OCI-LY1 (cell line): ENCODE results near the gene NLRC3.

ENCODE experiments used
- H2AFZ ChIP-seq: fragments of 200-600 bp; sonication (generic), shearing (Covaris generic); 2 replicates; pipeline ENCODE4 v1.6.0; 2014; ENCODE audit warnings: antibody characterized with exemption, mild to moderate bottlenecking, low read length
- H3F3A ChIP-seq: fragments of 200-600 bp; sonication (generic), shearing (Covaris generic); 2 replicates; pipeline ENCODE4 v1.6.0; 2014; ENCODE audit warnings: mild to moderate bottlenecking, antibody characterized with exemption, low read length, moderate library complexity; ENCODE audit not compliant: insufficient read depth
- H3K27ac ChIP-seq: fragments of 200-600 bp; sonication (generic); 2 replicates; pipeline ENCODE4 v1.5.1; 2014; ENCODE audit warnings: low read length, mixed run types, mild to moderate bottlenecking, low read depth; ENCODE audit not compliant: poor library complexity, severe bottlenecking
- H3K27me3 ChIP-seq: fragments of 200-600 bp; sonication (generic); 2 replicates; pipeline ENCODE4 v1.6.0; 2014; ENCODE audit warnings: antibody characterized with exemption, mild to moderate bottlenecking, low read length, moderate library complexity; ENCODE audit not compliant: insufficient read depth
- H3K36me3 ChIP-seq: fragments of 200-600 bp; sonication (generic); 2 replicates; pipeline ENCODE4 v1.6.1; 2014; ENCODE audit warnings: mild to moderate bottlenecking, antibody characterized with exemption, low read length, moderate library complexity, mixed read lengths; ENCODE audit not compliant: insufficient read depth
- H3K4me1 ChIP-seq: fragments of 200-600 bp; sonication (generic); 2 replicates; pipeline ENCODE4 v1.5.1; 2014; ENCODE audit warnings: mild to moderate bottlenecking, low read length, moderate library complexity; ENCODE audit not compliant: insufficient read depth, severe bottlenecking
- H3K4me2 ChIP-seq: fragments of 200-600 bp; sonication (generic), shearing (Covaris generic); 2 replicates; pipeline ENCODE4 v1.6.1; 2014; ENCODE audit warnings: low read length
- H3K4me3 ChIP-seq: fragments of 200-600 bp; sonication (generic); 2 replicates; pipeline ENCODE4 v1.5.1; 2014; ENCODE audit warnings: low read length, low read depth, mild to moderate bottlenecking, mixed read lengths; ENCODE audit not compliant: poor library complexity, severe bottlenecking
- H3K79me2 ChIP-seq: fragments of 200-600 bp; shearing (Covaris generic); 2 replicates; pipeline ENCODE4 v1.6.1; 2016; ENCODE audit warnings: mixed run types, low read length, mixed read lengths; ENCODE audit not compliant: insufficient read depth
- H3K9ac ChIP-seq: fragments of 200-600 bp; sonication (generic), shearing (Covaris generic); 2 replicates; pipeline ENCODE4 v1.6.1; 2014; ENCODE audit warnings: mild to moderate bottlenecking, low read length, mixed read lengths
- H3K9me2 ChIP-seq: fragments of 200-600 bp; sonication (generic), shearing (Covaris generic); 2 replicates; pipeline ENCODE4 v1.6.1; 2014; ENCODE audit warnings: low read depth, mild to moderate bottlenecking, low read length, mixed read lengths
- H3K9me3 ChIP-seq: fragments of 200-600 bp; shearing (Covaris generic); 2 replicates; pipeline ENCODE4 v1.6.1; 2014; ENCODE audit warnings: low read length, mixed read lengths
- H4K20me1 ChIP-seq: fragments of 200-600 bp; sonication (generic), shearing (Covaris generic); 2 replicates; pipeline ENCODE4 v1.6.0; 2016; ENCODE audit warnings: mild to moderate bottlenecking, low read length; ENCODE audit not compliant: insufficient read depth
- EZH2 ChIP-seq: fragments of 200-600 bp; sonication (generic), shearing (Covaris generic); IDR thresholded peaks from 2 replicates; pipeline ENCODE4 v1.8.0; 2017; ENCODE audit warnings: borderline replicate concordance, mixed run types, mild to moderate bottlenecking, antibody characterized with exemption, low read length, moderate library complexity, mixed read lengths
- TF ChIP-seq, protein P1 (sequence below): fragments of 200-600 bp; sonication (generic), shearing (Covaris generic); IDR thresholded peaks from 2 replicates; pipeline ENCODE4 v1.5.1; 2017; ENCODE audit warnings: mild to moderate bottlenecking, antibody characterized with exemption, low read length, moderate library complexity, mixed read lengths

The NLRC3 gene

DNA sequence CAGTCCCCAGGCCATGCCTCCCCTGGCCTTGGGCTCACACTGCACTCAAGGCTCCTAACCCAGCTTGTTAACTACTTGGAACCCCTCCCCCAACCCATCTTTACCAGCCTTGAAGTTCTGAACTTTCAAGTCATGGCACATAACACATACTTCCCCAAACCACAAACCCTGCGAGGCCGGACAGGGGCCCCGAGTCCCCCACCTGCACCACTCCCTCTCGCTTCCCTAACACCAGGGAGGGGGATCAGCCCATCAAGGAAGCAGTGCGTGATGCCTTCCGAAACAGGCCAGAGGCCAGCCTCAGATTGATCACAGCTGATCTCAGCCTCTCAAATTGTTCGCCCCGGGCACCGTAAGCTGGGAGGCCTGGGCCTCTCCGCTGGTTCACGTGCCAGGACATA is 3.0 kb upstream of the NLRC3 start:
- H3K27ac ChIP-seq = peak overlapping the region; percentile 88
- H2AFZ ChIP-seq = no peak overlapping the region
- no peaks in the 10 kb centered on the region for H3K9me2 ChIP-seq
- H3K9ac ChIP-seq = peak overlapping the region; percentile 47
- peaks cover 21% of the 10 kb centered on the region; the same call in 1 of the 2 replicates for H3K36me3 ChIP-seq
- peak overlapping the region; percentile 45; the same call in 1 of the 2 replicates for H3K4me2 ChIP-seq
- peaks cover 56% of the 10 kb centered on the region for H3K4me1 ChIP-seq
- no peaks in the 10 kb centered on the region for H3K79me2 ChIP-seq
- H3K4me3 ChIP-seq = peak overlapping the region; percentile 14
- no peak for TF ChIP-seq EZH2
- TF ChIP-seq, protein P1, sequence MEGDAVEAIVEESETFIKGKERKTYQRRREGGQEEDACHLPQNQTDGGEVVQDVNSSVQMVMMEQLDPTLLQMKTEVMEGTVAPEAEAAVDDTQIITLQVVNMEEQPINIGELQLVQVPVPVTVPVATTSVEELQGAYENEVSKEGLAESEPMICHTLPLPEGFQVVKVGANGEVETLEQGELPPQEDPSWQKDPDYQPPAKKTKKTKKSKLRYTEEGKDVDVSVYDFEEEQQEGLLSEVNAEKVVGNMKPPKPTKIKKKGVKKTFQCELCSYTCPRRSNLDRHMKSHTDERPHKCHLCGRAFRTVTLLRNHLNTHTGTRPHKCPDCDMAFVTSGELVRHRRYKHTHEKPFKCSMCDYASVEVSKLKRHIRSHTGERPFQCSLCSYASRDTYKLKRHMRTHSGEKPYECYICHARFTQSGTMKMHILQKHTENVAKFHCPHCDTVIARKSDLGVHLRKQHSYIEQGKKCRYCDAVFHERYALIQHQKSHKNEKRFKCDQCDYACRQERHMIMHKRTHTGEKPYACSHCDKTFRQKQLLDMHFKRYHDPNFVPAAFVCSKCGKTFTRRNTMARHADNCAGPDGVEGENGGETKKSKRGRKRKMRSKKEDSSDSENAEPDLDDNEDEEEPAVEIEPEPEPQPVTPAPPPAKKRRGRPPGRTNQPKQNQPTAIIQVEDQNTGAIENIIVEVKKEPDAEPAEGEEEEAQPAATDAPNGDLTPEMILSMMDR = no peak
- H3K9me3 ChIP-seq = no peaks in the 10 kb centered on the region
- no peaks in the 10 kb centered on the region for H3K27me3 ChIP-seq
- H3F3A ChIP-seq = no peaks in the 10 kb centered on the region
- no peaks in the 10 kb centered on the region for H4K20me1 ChIP-seq

DNA sequence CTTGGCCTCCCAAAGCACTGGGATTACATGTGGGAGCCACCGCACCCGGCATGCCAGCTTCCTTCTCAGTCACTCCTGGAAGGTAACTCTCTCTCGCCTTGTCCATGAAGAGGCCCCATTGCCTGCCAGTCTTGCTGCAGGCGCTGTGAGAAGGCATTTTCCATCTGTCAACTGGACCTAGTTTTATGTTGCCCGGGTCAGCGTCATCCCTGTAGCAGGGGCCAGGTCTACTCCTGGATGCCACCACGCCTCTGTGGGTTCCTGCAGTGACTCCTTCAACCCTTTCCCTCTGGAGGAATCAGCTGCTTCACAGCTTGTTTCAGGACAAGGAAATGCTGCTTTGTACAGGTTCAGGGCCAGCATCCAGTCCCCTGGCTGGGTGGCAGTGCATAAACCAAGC is 2.6 kb upstream of the NLRC3 start:
- Histone ChIP-seq H3K79me2 (no peaks in the 10 kb centered on the region), H3F3A (no peaks in the 10 kb centered on the region), H3K9me3 (no peaks in the 10 kb centered on the region), H3K27me3 (no peaks in the 10 kb centered on the region), H3K4me3 (peak overlapping the region; percentile 14), H3K9ac (peak overlapping the region; percentile 47), H3K4me2 (peak overlapping the region; percentile 45; the same call in 1 of the 2 replicates), H3K9me2 (no peaks in the 10 kb centered on the region), H3K27ac (peak overlapping the region; percentile 88), H2AFZ (no peak overlapping the region), H3K4me1 (peaks cover 60% of the 10 kb centered on the region), H3K36me3 (peaks cover 19% of the 10 kb centered on the region; the same call in 1 of the 2 replicates), H4K20me1 (no peaks in the 10 kb centered on the region)
- TF ChIP-seq, protein P1 = no peak
- no peak for TF ChIP-seq EZH2

DNA sequence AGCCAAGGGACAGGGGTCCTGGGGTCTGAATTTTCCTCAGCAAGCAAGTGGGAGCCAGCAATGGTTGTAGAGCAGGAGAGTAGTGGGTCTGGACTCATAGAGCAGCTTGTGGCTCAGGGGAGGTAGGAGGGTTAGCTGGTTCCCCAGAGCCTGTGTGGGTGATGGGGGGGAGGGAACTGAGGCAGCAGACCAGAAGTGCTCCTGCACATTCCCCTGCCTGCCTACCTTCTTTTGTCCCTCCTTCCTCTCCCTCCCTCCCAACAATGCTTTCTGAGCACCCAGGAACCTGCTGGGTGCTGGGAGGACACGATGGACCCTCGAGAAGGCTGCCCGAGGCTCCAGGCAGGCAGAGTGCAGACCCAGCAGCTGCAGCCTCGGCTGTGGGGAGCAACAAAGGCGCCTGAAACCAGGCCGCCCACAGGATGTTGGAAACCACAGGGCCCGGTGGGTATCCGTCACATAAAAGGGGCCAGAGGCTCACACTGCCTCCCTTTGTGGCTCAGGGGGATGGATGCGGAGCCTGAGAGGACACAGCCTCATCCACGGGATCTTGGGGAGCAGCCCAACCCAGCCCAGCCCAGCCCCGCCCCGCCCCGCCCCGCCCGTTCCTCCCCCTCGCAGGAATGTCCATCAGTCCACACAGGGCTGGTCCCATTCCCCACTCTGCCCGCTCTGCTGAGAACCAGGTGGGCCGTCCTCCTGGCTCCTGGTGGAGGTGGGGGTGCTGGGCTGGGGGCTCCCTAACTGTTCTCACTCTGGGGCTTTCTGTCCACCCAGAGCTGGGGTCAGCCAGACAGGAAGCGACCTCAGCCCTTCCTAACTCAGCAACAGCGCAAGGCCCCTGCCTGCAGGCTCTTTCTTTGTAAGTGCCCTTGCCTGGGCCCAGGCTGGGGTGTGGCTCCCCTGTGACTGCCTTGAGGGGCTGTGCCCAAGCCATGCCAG is 1.7 kb upstream of the NLRC3 start:
- Histone ChIP-seq H3K79me2 (no peaks in the 10 kb centered on the region), H3K27ac (peak overlapping the region; percentile 88), H3K4me1 (peaks cover 60% of the 10 kb centered on the region), H3K4me2 (peak overlapping the region; percentile 45; the same call in 1 of the 2 replicates), H3K36me3 (peaks cover 13% of the 10 kb centered on the region; the same call in 1 of the 2 replicates), H2AFZ (no peak overlapping the region), H3F3A (no peaks in the 10 kb centered on the region), H3K9ac (peak overlapping the region; percentile 47; the same call in 1 of the 2 replicates), H3K9me3 (no peaks in the 10 kb centered on the region), H3K27me3 (no peaks in the 10 kb centered on the region), H3K4me3 (no peak overlapping the region), H4K20me1 (no peaks in the 10 kb centered on the region), H3K9me2 (no peaks in the 10 kb centered on the region)
- TF ChIP-seq EZH2 = no peak
- TF ChIP-seq, protein P1 = no peak
